Activated T-cell treated with anti-CD3 and anti-CD28 coated beads for 24 hours (primary cell): ENCODE results near the gene CMTM2.
"Not testable (repeated sequence)": the region's sequence is repeated elsewhere in the genome, so short reads cannot be mapped to it uniquely, and the experiment has no call there.

Source experiments
- DNase-seq: peaks from one replicate; pipeline ENCODE4 v3.0.0-alpha.2; 2020; ENCODE audit warnings: low read depth

Gene CMTM2

GRCh38 chr16:66552286-66553177, 26.7 kb upstream of the CMTM2 start, which contains the start of gene CKLF:
TSS of gene CKLF (plus strand) at chr16:66552576. CDS start at chr16:66552716, 140 bp downstream.
- DNase-seq: peak; percentile 85

- DNase-seq: no peak
Measured at GRCh38 chr16:66553223-66553622, 26.0 kb upstream of the CMTM2 start.

GRCh38 chr16:66554021-66554420, 25.2 kb upstream of the CMTM2 start:
- DNase-seq: no peak

- no peak for DNase-seq
Measured at GRCh38 chr16:66554495-66554894, 24.8 kb upstream of the CMTM2 start.

DNA sequence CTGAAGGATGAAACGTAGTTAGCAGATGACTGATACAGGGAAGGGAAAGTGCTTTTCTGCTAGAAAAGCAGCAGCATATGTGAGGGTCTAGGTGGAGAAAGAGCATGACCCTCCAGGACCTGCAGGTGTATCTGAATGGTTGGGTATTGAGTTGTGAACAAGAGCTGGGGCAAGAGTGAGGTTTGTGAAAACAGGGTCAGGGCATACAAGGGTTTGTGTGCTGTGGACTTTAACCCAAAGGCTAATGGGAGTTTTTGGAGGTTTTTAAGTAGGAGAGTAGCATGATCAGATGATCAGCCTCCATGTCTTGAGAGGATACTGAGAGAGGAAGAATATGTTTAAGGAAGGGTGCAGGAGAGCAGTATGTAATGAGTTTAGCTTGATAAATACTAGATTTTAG, 19.2 kb upstream of the CMTM2 start:
- DNase-seq: no peak

GRCh38 chr16:66561381-66562080, 17.7 kb upstream of the CMTM2 start:
- no peak for DNase-seq

DNA sequence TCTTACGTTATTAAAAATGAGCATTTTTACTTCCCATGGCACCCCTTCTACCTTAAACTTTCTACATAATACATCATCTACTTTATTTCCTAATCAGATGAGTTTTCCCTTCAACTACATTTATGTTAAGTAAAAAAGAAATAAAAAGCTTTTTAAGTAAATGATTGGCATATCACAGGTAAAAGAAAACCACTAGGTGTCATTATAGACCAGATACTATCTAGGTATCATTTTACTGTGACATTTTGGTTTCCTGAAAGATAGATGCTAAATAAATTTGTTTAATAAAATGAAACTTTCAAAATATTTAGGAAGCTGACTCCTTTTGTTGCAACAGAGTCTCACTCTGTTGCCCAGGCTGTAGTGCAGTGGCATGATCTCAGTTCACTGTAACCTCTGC, 16.9 kb upstream of the CMTM2 start:
- DNase-seq: no peak

GRCh38 chr16:66562986-66563385, 16.3 kb upstream of the CMTM2 start:
- no peak for DNase-seq

GRCh38 chr16:66563574-66564334, 15.5 kb upstream of the CMTM2 start:
- DNase-seq: no peak

DNA sequence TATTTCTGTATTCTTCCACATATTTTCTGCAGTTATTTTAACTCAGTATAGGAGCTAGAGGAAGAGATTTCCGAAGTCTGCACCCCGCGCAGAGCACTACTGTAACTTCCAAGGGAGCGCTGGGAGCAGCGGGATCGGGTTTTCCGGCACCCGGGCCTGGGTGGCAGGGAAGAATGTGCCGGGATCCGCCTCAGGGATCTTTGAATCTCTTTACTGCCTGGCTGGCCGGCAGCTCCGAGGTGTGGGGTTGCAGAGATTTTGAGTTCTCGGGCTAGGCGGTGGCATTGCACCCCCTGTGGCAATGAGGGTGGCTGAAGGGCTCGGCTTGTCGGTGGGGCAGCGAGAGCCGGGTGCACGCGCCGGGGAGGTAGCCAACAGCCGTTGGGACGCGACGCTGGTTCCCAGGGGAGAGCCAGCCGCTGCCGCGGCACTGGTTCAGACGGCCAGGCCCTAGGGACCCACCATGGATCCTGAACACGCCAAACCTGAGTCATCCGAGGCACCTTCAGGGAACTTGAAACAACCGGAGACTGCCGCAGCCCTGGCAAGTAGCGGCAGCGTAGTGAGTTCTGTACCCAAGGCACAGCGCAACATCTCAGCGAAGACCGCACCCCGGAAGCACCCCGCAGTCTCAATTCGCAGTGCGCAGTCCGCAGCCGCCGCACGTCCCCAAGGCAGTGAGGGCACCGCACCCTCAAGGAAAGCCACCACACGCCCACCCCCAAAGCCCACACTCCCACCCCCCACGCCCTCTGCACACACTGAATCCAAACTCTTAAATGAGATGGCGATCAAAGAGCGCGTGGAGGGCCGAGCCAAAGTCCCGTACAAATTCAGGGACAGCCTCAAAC, 13.0 kb upstream of the CMTM2 start, which contains the start of gene CMTM1:
CMTM1 (plus strand) TSS at position 389 of the 851 bp plus-strand sequence; CDS start at position 464, 75 bp downstream.
- DNase-seq: no peak

GRCh38 chr16:66567270-66567669, 12.0 kb upstream of the CMTM2 start:
- not testable (repeated sequence) for DNase-seq

DNA sequence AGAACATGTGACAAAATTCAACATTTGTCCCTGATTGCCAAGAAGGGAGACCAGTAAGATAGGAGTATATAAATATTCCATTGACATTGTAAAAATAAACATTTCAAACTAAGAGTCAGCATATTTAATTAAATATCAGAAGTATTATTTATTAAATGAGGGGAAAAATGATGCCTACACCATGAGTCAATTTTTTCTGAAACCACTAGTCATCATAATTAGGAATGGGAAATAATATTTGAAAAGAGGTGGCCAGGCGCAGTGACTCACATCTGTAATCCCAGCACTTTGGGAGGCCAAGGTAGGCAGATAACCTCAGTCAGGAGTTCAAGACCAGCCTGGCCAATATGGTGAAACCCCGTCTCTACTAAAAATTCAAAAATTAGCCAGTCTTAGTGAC, 10.9 kb upstream of the CMTM2 start:
- DNase-seq: no peak

GRCh38 chr16:66569131-66569530, 10.1 kb upstream of the CMTM2 start:
- DNase-seq: no peak

- DNase-seq: no peak
Measured at GRCh38 chr16:66569827-66570405, 9.3 kb upstream of the CMTM2 start.

- no peak for DNase-seq
Measured at GRCh38 chr16:66572356-66572755, 6.9 kb upstream of the CMTM2 start.

GRCh38 chr16:66574081-66574480, 5.2 kb upstream of the CMTM2 start:
- no peak for DNase-seq

DNA sequence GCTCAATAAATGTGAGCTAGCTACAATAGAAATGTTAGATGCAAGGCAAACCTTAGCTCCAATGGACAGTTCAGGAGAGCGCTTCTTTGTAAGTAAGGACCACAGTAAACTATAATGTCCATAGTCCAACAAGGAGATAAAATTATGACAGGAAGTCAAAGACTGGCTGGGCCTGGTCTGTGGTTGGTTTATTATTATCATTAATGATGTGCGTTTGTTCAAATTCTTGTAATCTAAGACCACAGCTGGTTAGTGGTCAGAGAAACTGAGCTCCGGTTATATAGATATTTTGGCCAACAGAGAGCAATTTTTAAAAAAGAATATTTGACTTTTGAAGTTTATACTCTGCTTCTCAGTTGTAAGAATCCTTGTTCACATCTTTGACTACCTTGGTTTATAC, 4.7 kb upstream of the CMTM2 start:
- no peak for DNase-seq

- DNase-seq: no peak
Measured at GRCh38 chr16:66575060-66575459, 4.2 kb upstream of the CMTM2 start.

DNA sequence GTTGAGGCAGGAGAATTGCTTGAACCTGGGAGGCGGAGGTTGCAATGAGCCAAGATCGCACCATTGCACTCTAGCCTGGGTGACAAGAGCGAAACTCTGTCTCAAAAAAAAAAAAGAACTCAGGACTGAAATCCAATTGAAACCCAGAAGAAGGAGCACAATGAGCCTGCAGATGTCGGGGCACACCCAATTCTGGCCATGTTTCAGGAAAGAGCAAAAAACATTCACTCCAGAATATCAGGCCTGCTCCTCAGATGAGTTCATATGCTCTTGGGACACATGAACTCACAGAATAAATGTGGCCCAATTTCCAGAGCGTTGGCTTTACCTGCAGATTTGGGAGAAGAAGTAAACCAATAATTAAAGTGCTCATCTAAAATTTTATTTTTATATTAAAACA, 3.0 kb upstream of the CMTM2 start:
- DNase-seq: no peak

GRCh38 chr16:66580605-66581209, 1.4 kb downstream of the CMTM2 start:
- DNase-seq: no peak
